Measurements from ENCODE around the gene TTLL5. TPM values are rescaled to one million over a fixed set of nuclear protein-coding genes. Genes with fewer than 3 reads are reported as not detected.

TTLL5 gene
- total and polyA plus RNA-seq, 2 of the 13 experiments (the other 11 are each of a cell fraction or from before 2014, with no cell fraction given): 11.8 to 18.8 TPM

DNA sequence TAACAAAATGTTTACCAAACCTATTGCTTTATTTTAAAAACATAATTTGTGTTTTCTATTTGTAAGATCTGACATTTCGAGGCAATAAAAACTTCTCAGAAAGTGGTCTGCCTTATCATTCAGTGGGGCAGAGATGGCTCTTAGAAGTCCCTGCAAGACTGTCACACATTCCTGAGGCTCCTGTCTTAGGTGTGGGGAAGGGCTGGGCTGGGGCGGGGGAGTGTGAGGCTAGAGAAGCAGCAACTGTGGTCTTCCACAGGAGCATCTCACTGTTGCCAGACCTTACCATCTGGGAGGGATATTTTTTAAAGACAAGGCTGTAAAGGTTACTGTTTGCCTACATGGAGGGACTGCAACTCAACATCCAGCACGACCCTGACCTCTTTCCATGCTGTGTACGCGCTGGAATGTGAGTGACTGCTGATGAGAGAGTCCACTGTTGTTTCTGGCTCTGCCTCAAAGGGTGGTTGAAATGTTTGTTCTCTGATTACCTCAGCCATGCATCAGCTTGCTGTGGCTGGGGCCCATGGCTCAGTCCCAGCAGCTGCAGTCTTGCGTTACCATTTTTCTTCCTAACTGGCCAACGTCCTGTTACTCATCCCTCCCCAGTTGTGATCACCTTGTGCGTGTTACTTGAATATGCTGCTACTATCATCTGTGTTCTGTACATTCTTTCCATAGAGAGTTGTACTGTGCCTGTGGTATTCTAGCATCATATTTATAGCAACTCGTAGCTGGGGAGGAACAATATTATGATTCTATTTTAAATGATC lies 12.8 kb upstream of the TTLL5 start (continued):
- TF ChIP-seq BORCS8-MEF2B (CRISPR knock-in tag; IDR thresholded peaks at IDR 0.05) (peak; percentile 85), ZNF788 (CRISPR knock-in tag; IDR thresholded peaks at IDR 0.05; ENCODE audit: borderline replicate concordance) (peak; percentile 92; the same call in 1 of the 2 replicates), ZSCAN30 (CRISPR knock-in tag; IDR thresholded peaks at IDR 0.05) (peak; percentile 73), ESRRA (CRISPR knock-in tag; IDR thresholded peaks at IDR 0.05; ENCODE audit: low read depth) (no peak), MLLT10 (CRISPR knock-in tag; IDR thresholded peaks at IDR 0.05) (no peak), ZKSCAN8 (CRISPR knock-in tag; IDR thresholded peaks at IDR 0.05; ENCODE audit: borderline replicate concordance) (peak; percentile 96), PLRG1 (conservative IDR thresholded peaks at IDR 0.05) (no peak), MED1 (CRISPR knock-in tag; IDR thresholded peaks at IDR 0.05) (peak; percentile 98), ATAD3A (CRISPR knock-in tag; IDR thresholded peaks at IDR 0.05) (no peak), TOPORS (CRISPR knock-in tag; IDR thresholded peaks at IDR 0.05) (peak; percentile 75; the same call in 1 of the 2 replicates), POLR2AphosphoS5 (IDR thresholded peaks at IDR 0.05; ENCODE audit: low read depth, low read length) (peak; percentile 36; the same call in 1 of the 2 replicates), GABPB1 (CRISPR knock-in tag; IDR thresholded peaks at IDR 0.05) (peak; percentile 51), SNAPC2 (CRISPR knock-in tag; IDR thresholded peaks at IDR 0.05) (0 out of 2 replicates have a peak, but pooled peaks have one; percentile 59), PPARG (CRISPR knock-in tag; conservative IDR thresholded peaks at IDR 0.05) (peak; percentile 91)
- TF ChIP-seq, protein P1, sequence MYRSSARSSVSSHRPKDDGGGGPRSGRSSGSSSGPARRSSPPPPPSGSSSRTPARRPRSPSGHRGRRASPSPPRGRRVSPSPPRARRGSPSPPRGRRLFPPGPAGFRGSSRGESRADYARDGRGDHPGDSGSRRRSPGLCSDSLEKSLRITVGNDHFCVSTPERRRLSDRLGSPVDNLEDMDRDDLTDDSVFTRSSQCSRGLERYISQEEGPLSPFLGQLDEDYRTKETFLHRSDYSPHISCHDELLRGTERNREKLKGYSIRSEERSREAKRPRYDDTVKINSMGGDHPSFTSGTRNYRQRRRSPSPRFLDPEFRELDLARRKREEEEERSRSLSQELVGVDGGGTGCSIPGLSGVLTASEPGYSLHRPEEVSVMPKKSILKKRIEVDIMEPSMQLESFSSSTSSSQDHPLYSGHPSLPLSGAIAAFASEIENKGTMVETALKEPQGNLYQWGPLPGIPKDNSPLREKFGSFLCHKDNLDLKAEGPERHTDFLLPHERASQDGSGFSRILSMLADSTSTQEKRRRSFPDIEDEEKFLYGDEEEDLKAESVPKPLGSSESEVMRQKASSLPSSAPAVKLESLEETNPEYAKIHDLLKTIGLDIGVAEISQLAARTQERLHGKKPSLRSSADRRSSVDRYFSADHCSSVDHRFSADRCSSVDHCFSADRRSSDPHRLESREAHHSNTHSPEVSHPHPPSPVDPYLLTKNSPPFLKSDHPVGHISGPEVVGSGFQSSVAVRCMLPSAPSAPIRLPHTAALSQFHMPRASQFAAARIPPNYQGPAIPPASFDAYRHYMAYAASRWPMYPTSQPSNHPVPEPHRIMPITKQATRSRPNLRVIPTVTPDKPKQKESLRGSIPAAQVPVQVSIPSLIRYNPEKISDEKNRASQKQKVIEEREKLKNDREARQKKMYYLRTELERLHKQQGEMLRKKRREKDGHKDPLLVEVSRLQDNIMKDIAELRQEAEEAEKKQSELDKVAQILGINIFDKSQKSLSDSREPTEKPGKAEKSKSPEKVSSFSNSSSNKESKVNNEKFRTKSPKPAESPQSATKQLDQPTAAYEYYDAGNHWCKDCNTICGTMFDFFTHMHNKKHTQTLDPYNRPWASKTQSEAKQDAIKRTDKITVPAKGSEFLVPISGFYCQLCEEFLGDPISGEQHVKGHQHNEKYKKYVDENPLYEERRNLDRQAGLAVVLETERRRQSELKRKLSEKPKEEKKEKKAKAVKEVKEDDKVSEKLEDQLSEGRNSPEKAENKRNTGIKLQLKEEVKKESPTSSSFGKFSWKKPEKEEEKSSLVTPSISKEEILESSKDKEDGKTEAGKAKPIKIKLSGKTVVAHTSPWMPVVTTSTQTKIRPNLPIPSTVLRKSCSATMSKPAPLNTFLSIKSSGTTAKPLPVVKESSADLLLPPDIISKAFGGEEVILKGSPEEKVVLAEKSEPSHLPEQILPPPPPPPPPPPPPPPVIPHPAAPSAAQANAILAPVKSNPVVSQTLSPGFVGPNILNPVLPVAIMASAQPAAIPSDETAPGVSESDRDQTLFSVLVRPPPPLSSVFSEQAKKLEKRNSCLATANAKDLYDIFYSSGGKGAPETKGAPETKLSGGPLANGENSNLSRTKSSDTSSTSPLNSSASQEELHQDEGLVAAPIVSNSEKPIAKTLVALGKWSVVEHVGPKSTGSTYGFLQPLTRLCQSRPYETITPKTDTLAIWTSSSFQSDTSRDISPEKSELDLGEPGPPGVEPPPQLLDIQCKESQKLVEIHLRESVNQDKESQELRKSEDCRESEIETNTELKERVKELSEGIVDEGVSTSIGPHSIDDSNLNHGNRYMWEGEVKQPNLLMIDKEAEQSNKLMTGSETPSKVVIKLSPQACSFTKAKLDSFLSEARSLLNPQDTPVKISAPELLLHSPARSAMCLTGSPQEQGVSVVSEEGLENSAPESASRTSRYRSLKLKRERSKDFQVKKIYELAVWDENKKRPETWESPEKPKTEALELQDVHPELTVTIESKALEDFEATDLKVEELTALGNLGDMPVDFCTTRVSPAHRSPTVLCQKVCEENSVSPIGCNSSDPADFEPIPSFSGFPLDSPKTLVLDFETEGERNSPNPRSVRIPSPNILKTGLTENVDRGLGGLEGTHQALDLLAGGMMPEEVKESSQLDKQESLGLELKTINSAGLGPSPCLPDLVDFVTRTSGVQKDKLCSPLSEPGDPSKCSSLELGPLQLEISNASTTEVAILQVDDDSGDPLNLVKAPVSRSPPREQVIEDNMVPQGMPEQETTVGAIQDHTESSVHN (CRISPR knock-in tag; IDR thresholded peaks at IDR 0.05): peak; percentile 82; the same call in 1 of the 2 replicates
- TF ChIP-seq, protein P2, sequence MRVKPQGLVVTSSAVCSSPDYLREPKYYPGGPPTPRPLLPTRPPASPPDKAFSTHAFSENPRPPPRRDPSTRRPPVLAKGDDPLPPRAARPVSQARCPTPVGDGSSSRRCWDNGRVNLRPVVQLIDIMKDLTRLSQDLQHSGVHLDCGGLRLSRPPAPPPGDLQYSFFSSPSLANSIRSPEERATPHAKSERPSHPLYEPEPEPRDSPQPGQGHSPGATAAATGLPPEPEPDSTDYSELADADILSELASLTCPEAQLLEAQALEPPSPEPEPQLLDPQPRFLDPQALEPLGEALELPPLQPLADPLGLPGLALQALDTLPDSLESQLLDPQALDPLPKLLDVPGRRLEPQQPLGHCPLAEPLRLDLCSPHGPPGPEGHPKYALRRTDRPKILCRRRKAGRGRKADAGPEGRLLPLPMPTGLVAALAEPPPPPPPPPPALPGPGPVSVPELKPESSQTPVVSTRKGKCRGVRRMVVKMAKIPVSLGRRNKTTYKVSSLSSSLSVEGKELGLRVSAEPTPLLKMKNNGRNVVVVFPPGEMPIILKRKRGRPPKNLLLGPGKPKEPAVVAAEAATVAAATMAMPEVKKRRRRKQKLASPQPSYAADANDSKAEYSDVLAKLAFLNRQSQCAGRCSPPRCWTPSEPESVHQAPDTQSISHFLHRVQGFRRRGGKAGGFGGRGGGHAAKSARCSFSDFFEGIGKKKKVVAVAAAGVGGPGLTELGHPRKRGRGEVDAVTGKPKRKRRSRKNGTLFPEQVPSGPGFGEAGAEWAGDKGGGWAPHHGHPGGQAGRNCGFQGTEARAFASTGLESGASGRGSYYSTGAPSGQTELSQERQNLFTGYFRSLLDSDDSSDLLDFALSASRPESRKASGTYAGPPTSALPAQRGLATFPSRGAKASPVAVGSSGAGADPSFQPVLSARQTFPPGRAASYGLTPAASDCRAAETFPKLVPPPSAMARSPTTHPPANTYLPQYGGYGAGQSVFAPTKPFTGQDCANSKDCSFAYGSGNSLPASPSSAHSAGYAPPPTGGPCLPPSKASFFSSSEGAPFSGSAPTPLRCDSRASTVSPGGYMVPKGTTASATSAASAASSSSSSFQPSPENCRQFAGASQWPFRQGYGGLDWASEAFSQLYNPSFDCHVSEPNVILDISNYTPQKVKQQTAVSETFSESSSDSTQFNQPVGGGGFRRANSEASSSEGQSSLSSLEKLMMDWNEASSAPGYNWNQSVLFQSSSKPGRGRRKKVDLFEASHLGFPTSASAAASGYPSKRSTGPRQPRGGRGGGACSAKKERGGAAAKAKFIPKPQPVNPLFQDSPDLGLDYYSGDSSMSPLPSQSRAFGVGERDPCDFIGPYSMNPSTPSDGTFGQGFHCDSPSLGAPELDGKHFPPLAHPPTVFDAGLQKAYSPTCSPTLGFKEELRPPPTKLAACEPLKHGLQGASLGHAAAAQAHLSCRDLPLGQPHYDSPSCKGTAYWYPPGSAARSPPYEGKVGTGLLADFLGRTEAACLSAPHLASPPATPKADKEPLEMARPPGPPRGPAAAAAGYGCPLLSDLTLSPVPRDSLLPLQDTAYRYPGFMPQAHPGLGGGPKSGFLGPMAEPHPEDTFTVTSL (CRISPR knock-in tag; IDR thresholded peaks at IDR 0.05; ENCODE audit: borderline replicate concordance): peak; percentile 95
